ENCODE measurements around the gene UTS2R.

GRCh38 chr17:82372249-82373071 is 895 bp downstream of the UTS2R start:
- TF ChIP-seq CTCF (IDR thresholded peaks at IDR 0.05) (no peak), RELA (CRISPR knock-in tag; IDR thresholded peaks at IDR 0.05; ENCODE audit: borderline replicate concordance) (no peak), KAT7 (CRISPR knock-in tag; IDR thresholded peaks at IDR 0.05; ENCODE audit: borderline replicate concordance) (no peak), ELF4 (CRISPR knock-in tag; IDR thresholded peaks at IDR 0.05; ENCODE audit: low read depth) (no peak), TEAD4 (CRISPR knock-in tag; IDR thresholded peaks at IDR 0.05) (no peak), MLX (CRISPR knock-in tag; IDR thresholded peaks at IDR 0.05) (no peak), NR3C1 (CRISPR knock-in tag; conservative IDR thresholded peaks at IDR 0.05; ENCODE audit: low read depth) (no peak), ZNF232 (CRISPR knock-in tag; IDR thresholded peaks at IDR 0.05) (no peak), GABPB1 (CRISPR knock-in tag; IDR thresholded peaks at IDR 0.05) (no peak)
- TF ChIP-seq, protein P1, sequence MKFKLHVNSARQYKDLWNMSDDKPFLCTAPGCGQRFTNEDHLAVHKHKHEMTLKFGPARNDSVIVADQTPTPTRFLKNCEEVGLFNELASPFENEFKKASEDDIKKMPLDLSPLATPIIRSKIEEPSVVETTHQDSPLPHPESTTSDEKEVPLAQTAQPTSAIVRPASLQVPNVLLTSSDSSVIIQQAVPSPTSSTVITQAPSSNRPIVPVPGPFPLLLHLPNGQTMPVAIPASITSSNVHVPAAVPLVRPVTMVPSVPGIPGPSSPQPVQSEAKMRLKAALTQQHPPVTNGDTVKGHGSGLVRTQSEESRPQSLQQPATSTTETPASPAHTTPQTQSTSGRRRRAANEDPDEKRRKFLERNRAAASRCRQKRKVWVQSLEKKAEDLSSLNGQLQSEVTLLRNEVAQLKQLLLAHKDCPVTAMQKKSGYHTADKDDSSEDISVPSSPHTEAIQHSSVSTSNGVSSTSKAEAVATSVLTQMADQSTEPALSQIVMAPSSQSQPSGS (CRISPR knock-in tag; IDR thresholded peaks at IDR 0.05; ENCODE audit: borderline replicate concordance, low read depth), result no peak
- TF ChIP-seq, protein P2, sequence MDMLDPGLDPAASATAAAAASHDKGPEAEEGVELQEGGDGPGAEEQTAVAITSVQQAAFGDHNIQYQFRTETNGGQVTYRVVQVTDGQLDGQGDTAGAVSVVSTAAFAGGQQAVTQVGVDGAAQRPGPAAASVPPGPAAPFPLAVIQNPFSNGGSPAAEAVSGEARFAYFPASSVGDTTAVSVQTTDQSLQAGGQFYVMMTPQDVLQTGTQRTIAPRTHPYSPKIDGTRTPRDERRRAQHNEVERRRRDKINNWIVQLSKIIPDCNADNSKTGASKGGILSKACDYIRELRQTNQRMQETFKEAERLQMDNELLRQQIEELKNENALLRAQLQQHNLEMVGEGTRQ (CRISPR knock-in tag; IDR thresholded peaks at IDR 0.05), result no peak

Measured in WTC11 (cell line).